PFSK-1 (cell line): Measurements from ENCODE around the gene CEACAM21.

Experiments used
- FOXP2 ChIP-seq: optimal IDR thresholded peaks from 2 replicates; pipeline ENCODE3; 2011; ENCODE audit warnings: borderline replicate concordance, control low read depth, inconsistent platforms; ENCODE audit not compliant: insufficient read depth; ENCODE audit errors: extremely low read length, extremely low read depth
- POLR2AphosphoS5 ChIP-seq: IDR thresholded peaks from 2 replicates; pipeline ENCODE4 v1.6.1; 2012; ENCODE audit warnings: low read depth, mild to moderate bottlenecking, control low read depth, low read length, moderate library complexity
- SIN3A ChIP-seq: IDR thresholded peaks from 2 replicates; pipeline ENCODE4 v1.6.1; 2012; ENCODE audit warnings: mild to moderate bottlenecking, low read length, moderate library complexity, borderline replicate concordance; ENCODE audit not compliant: insufficient read depth
- TAF1 ChIP-seq: IDR thresholded peaks from 2 replicates; pipeline ENCODE4 v1.6.1; 2012; ENCODE audit warnings: low read length, control low read depth, borderline replicate concordance; ENCODE audit not compliant: insufficient read depth
- TF ChIP-seq, protein P1 (sequence below), 2 experiments: IDR thresholded peaks; 2 replicates each; pipeline versions ENCODE4 v1.6.1 to v1.8.0; 2011 to 2012; ENCODE audit warnings: low read depth in 2 of 2, low read length in 2 of 2, control low read depth in 1 of 2, inconsistent platforms in 1 of 2, mild to moderate bottlenecking in 1 of 2, moderate library complexity in 1 of 2; ENCODE audit not compliant: insufficient read depth in 1 of 2

The CEACAM21 gene

DNA sequence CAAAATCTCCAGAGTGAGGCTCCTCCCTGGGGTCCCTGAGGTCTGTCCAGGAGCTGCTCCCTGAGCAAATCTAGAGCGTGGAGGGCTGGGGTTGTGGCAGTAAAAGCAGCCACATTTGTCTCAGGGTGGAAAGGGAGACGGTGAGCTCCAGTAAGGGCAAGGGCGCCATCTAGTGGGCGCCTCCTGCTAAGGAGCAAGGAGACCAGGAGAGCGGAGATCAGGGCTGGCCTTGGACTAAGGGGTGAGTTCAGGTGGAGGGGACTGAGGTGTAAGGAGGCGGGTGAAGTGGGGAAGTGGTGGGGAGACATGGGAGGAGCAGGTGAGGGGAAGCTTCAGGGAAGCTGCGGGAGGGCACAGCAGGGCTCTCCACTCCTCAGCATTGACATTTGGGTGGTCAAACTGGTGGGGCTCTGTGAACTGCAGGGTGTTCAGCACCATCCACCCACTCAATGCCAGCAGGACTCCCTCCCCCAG is 5.3 kb upstream of the CEACAM21 start:
- TF ChIP-seq, protein P1, sequence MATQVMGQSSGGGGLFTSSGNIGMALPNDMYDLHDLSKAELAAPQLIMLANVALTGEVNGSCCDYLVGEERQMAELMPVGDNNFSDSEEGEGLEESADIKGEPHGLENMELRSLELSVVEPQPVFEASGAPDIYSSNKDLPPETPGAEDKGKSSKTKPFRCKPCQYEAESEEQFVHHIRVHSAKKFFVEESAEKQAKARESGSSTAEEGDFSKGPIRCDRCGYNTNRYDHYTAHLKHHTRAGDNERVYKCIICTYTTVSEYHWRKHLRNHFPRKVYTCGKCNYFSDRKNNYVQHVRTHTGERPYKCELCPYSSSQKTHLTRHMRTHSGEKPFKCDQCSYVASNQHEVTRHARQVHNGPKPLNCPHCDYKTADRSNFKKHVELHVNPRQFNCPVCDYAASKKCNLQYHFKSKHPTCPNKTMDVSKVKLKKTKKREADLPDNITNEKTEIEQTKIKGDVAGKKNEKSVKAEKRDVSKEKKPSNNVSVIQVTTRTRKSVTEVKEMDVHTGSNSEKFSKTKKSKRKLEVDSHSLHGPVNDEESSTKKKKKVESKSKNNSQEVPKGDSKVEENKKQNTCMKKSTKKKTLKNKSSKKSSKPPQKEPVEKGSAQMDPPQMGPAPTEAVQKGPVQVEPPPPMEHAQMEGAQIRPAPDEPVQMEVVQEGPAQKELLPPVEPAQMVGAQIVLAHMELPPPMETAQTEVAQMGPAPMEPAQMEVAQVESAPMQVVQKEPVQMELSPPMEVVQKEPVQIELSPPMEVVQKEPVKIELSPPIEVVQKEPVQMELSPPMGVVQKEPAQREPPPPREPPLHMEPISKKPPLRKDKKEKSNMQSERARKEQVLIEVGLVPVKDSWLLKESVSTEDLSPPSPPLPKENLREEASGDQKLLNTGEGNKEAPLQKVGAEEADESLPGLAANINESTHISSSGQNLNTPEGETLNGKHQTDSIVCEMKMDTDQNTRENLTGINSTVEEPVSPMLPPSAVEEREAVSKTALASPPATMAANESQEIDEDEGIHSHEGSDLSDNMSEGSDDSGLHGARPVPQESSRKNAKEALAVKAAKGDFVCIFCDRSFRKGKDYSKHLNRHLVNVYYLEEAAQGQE (IDR thresholded peaks at IDR 0.05; ENCODE audit: insufficient read depth in 1 of 2, low read depth in 2 of 2, low read length in 2 of 2), result no peak
- TF ChIP-seq FOXP2, result no peak
- TF ChIP-seq TAF1, result no peak

DNA sequence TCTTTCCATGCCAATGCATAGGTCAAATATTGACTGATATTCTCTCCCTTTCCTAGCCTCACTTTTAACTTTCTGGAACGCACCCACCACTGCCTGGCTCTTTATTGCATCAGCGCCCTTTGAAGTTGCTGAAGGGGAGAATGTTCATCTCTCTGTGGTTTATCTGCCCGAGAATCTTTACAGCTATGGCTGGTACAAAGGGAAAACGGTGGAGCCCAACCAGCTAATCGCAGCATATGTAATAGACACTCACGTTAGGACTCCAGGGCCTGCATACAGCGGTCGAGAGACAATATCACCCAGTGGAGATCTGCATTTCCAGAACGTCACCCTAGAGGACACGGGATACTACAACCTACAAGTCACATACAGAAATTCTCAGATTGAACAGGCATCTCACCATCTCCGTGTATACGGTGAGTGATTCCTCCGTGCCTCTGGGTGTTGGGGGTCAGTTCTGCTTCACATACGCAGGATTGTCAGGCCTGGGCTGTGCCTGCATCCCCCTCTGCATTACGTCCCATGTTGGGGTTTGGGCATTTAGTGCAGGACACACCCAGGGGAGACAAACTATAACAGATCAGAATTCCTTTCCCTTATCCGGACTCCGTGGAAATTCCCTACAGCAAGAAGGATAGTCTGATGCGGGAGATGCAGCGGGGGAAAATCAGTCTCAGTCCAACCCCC is 1.3 kb downstream of the CEACAM21 start:
- no peak for TF ChIP-seq TAF1
- no peak for TF ChIP-seq SIN3A
- TF ChIP-seq FOXP2, result no peak
- TF ChIP-seq POLR2AphosphoS5, result no peak
- TF ChIP-seq, protein P1 (IDR thresholded peaks at IDR 0.05; ENCODE audit: insufficient read depth in 1 of 2, low read depth in 2 of 2, low read length in 2 of 2), result no peak

DNA sequence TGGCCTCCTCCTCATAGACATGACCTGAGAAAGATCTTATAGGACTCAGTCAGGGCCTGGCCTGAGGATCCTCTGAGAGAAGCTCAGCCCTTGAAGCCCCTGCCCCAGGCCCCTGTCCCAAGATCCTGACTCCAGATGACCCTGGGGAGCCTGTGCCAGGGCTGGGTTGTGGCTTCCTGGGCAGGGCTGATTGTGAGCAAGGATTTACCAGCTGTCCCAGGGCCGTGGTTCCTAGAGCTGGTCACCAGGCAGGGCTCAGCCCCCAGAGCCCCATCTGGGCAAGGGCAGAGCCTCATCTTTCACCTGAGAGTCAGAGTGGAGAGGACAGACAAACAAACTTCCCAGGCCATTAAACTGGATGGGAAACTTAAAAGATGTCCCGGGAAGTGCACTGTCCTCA is 1.9 kb downstream of the CEACAM21 start:
- TF ChIP-seq FOXP2 (no peak), SIN3A (no peak), TAF1 (no peak), POLR2AphosphoS5 (no peak)
- TF ChIP-seq, protein P1 (IDR thresholded peaks at IDR 0.05; ENCODE audit: insufficient read depth in 1 of 2, low read depth in 2 of 2, low read length in 2 of 2), result no peak

DNA sequence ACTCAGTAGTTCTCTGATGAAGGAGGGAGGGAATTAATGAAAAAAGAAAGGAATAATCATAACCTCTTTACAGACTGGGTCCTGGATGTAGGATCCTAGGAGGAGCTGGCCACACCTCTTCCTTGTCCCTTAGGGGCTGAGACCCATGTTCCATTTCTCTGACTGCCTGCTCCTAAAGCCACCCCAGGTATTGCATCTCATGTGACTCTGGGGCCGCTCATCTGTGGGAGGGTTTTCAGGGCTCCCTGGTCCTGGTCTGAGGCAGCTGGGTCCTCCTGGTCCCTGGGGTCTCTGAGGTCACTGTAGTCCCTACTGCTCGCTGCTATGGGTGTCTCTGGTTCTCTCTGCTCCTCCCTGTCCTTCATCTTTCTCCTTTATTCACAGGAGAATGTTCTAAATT is 2.9 kb downstream of the CEACAM21 start:
- no peak for TF ChIP-seq SIN3A
- no peak for TF ChIP-seq FOXP2
- no peak for TF ChIP-seq TAF1
- no peak for TF ChIP-seq POLR2AphosphoS5
- TF ChIP-seq, protein P1 (IDR thresholded peaks at IDR 0.05; ENCODE audit: insufficient read depth in 1 of 2, low read depth in 2 of 2, low read length in 2 of 2), result no peak

DNA sequence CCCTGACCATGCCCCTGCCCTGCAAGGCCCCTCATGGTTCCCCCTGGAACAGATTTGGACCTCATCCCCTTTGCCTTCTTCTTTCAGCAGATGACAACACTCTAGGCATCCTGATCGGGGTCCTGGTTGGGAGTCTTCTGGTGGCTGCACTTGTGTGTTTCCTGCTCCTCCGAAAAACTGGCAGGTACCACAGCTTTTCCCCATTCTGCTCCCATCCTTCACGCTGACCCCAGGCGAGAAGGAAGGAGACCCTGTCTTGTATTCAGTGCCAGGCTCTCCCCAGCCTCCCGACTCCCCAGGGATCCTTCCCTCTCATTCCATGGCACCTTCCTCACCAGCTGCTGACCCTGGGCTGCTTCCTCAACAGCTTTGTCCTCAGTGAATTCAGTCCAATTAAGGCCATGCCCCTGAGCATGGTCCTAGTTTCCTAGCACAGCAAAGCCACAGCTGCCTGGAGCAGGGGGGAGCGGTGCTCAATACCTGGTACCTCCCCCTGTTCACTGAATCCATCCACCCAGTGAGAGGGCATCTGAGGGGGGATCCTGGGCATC is 8.4 kb downstream of the CEACAM21 start:
- TF ChIP-seq FOXP2, result no peak
- TF ChIP-seq TAF1, result no peak
- TF ChIP-seq, protein P1 (IDR thresholded peaks at IDR 0.05; ENCODE audit: insufficient read depth in 1 of 2, low read depth in 2 of 2, low read length in 2 of 2), result no peak
- TF ChIP-seq SIN3A, result no peak
- TF ChIP-seq POLR2AphosphoS5, result no peak
